Uterus (tissue), 4 donors: ENCODE data around the gene KLB. TPM values are rescaled to one million over a fixed set of nuclear protein-coding genes. Genes with fewer than 3 reads are reported as not detected.

Experiments used
- DNase-seq, 2 donors: peaks; one replicate each; pipeline ENCODE4 v3.0.0-alpha.2; 2019 to 2020
- H3K27ac ChIP-seq, 2 donors: fragments of 200-600 bp; sonication (generic); 1 replicate in 1 of 2; 2 replicates in 1 of 2; pipeline ENCODE4 v1.5.1; 2016 to 2018
- H3K27me3 ChIP-seq, 2 donors: fragments of 200-600 bp; sonication (generic); one replicate each; pipeline ENCODE4 v1.5.1; 2018 to 2019; ENCODE audit warnings: control low read depth in 1 of 2
- H3K36me3 ChIP-seq, 2 donors: fragments of 200-600 bp; sonication (generic); one replicate each; pipeline ENCODE4 v1.5.1; 2019; ENCODE audit warnings: control low read depth in 1 of 2
- H3K4me1 ChIP-seq, 2 donors: fragments of 200-600 bp; sonication (generic); one replicate each; pipeline ENCODE4 v1.5.1; 2018 to 2019; ENCODE audit warnings: control low read depth in 1 of 2
- H3K4me3 ChIP-seq, 2 donors: fragments of 200-600 bp; sonication (generic); 1 replicate in 1 of 2; 2 replicates in 1 of 2; pipeline ENCODE4 v1.5.1; 2018 to 2019; ENCODE audit warnings: mild to moderate bottlenecking in 1 of 2
- H3K9me3 ChIP-seq, 2 donors: fragments of 200-600 bp; sonication (generic); one replicate each; pipeline ENCODE4 v1.5.1; 2019; ENCODE audit warnings: control low read depth in 1 of 2
- CTCF ChIP-seq, 4 experiments: fragments of 200-600 bp in 2 of 4; fragments of 450-650 bp in 2 of 4; sonication (generic) in 2 of 4; IDR thresholded peaks; one replicate each; pipeline ENCODE4 v1.5.1; 2016 to 2019; ENCODE audit warnings: antibody characterized with exemption in 4 of 4, mild to moderate bottlenecking in 2 of 4, moderate library complexity in 1 of 4
- POLR2A ChIP-seq, 2 donors: fragments of 450-650 bp; IDR thresholded peaks; one replicate each; pipeline ENCODE4 v1.6.1; 2016; ENCODE audit warnings: antibody characterized with exemption in 2 of 2, mild to moderate bottlenecking in 1 of 2, moderate library complexity in 1 of 2
- intact Hi-C: fragments of 100-400 bp; cut with DNase I; formaldehyde crosslinking; loops from one replicate; pipeline ENCODE4 v1.15.1; 2023; ENCODE audit warnings: low total_unique reads
- total RNA-seq, 4 donors: library from RNA; depleted of rRNA in 3 of 4; stranded (reverse); fragments of >200 nt in 3 of 4; gene quantifications; one replicate each; pipeline versions ENCODE4 v1.1.0 to v1.2.4, GENCODE V29; 2014 to 2023
- donor health status: DM: yes; HTN: yes; CAD: no.

Gene KLB
- total RNA-seq, 4 donors from 2014 or later: 0.21 TPM; not detected in 3

- intact Hi-C loops: no loop called here
- H3K27me3 ChIP-seq: no peaks in the 10 kb centered on the region
- H3K4me3 ChIP-seq: no peak overlapping the region
- no peaks in the 10 kb centered on the region for H3K9me3 ChIP-seq
- H3K27ac ChIP-seq: no peak overlapping the region
- peaks cover 0 to 6% of the 10 kb centered on the region in 2 donors for H3K4me1 ChIP-seq
- DNase-seq: no peak
- no peaks in the 10 kb centered on the region for H3K36me3 ChIP-seq
- TF ChIP-seq POLR2A (IDR thresholded peaks at IDR 0.05) (no peak), CTCF (IDR thresholded peaks at IDR 0.05) (no peak)
These were observed 43.9 kb downstream of the KLB start for GRCh38 chr4:39450618-39451017.

GRCh38 chr4:39451423-39452023 lies 44.8 kb downstream of the KLB start:
- no peak for DNase-seq
- H3K27me3 ChIP-seq: no peaks in the 10 kb centered on the region
- H3K4me1 ChIP-seq: peaks cover 0 to 6% of the 10 kb centered on the region in 2 donors
- intact Hi-C loops: no loop called here
- H3K36me3 ChIP-seq: no peaks in the 10 kb centered on the region
- H3K9me3 ChIP-seq: no peaks in the 10 kb centered on the region
- H3K4me3 ChIP-seq: no peak overlapping the region
- TF ChIP-seq CTCF (IDR thresholded peaks at IDR 0.05) (no peak), POLR2A (IDR thresholded peaks at IDR 0.05) (no peak)
- no peak overlapping the region for H3K27ac ChIP-seq

GRCh38 chr4:39452153-39452859 lies 45.6 kb downstream of the KLB start:
- H3K27ac ChIP-seq: no peak overlapping the region
- no peaks in the 10 kb centered on the region for H3K36me3 ChIP-seq
- intact Hi-C loops: no loop called here
- H3K4me3 ChIP-seq: no peak overlapping the region
- TF ChIP-seq CTCF (IDR thresholded peaks at IDR 0.05): no peak
- no peak for TF ChIP-seq POLR2A (IDR thresholded peaks at IDR 0.05)
- no peak for DNase-seq
- H3K4me1 ChIP-seq: peaks cover 0 to 9% of the 10 kb centered on the region in 2 donors
- H3K9me3 ChIP-seq: no peaks in the 10 kb centered on the region
- H3K27me3 ChIP-seq: no peaks in the 10 kb centered on the region

- no peaks in the 10 kb centered on the region for H3K9me3 ChIP-seq
- H3K36me3 ChIP-seq: no peaks in the 10 kb centered on the region
- H3K27me3 ChIP-seq: no peaks in the 10 kb centered on the region
- intact Hi-C loops: no loop called here
- H3K4me3 ChIP-seq: no peak overlapping the region
- no peak overlapping the region for H3K27ac ChIP-seq
- no peak for TF ChIP-seq CTCF (IDR thresholded peaks at IDR 0.05)
- no peak for TF ChIP-seq POLR2A (IDR thresholded peaks at IDR 0.05)
- H3K4me1 ChIP-seq: peaks cover 3 to 14% of the 10 kb centered on the region in 2 donors
- no peak for DNase-seq
These were observed 46.3 kb downstream of the KLB start for GRCh38 chr4:39452860-39453587.

GRCh38 chr4:39453738-39454137 lies 47.0 kb downstream of the KLB start:
- Histone ChIP-seq H3K4me1 (peaks cover 3 to 14% of the 10 kb centered on the region in 2 donors), H3K36me3 (no peaks in the 10 kb centered on the region), H3K4me3 (no peak overlapping the region), H3K27me3 (no peaks in the 10 kb centered on the region), H3K27ac (no peak overlapping the region), H3K9me3 (no peaks in the 10 kb centered on the region)
- DNase-seq: no peak
- intact Hi-C loops: no loop called here
- TF ChIP-seq CTCF (IDR thresholded peaks at IDR 0.05): no peak
- no peak for TF ChIP-seq POLR2A (IDR thresholded peaks at IDR 0.05)
